ENCODE measurements around the gene WNT5B.
A peak's percentile ranks its signal among the peaks of the same experiment; 100 is the strongest.

WNT5B gene

DNA sequence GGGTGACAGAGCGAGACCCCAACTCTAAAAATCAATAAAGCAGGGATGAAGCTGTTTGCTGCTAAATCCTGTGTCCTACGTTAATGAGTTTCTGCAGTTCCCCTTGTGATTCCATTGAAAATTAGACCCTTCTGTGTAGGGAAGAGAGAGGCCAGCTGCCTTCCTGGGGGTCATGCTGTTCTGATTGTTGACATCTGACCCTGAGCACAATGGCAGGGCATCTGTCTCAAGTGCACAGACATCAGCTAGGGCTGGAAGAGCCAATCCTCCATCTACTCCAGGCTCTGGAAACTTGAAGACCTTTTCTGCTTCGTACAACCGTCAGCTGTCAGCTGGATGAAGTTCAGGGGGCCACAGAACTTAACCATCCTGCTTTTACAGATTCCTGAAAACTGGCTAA lies 44.7 kb upstream of the WNT5B start:
- no peak for DNase-seq (ENCODE audit: low spot score)
- in situ Hi-C loops (cut with MboI; ENCODE audit: low pct_unique_long_range_greater_than_20kb, low sequenced_read_pairs, unreplicated experiment): loop anchor here (10.0 kb wide), 1 partner anchor 470 kb away; no protein-coding TSS in a partner anchor
- TF ChIP-seq CTCF (IDR thresholded peaks at IDR 0.05; ENCODE audit: extremely low read depth, insufficient read depth, missing control alignments): no peak

DNA sequence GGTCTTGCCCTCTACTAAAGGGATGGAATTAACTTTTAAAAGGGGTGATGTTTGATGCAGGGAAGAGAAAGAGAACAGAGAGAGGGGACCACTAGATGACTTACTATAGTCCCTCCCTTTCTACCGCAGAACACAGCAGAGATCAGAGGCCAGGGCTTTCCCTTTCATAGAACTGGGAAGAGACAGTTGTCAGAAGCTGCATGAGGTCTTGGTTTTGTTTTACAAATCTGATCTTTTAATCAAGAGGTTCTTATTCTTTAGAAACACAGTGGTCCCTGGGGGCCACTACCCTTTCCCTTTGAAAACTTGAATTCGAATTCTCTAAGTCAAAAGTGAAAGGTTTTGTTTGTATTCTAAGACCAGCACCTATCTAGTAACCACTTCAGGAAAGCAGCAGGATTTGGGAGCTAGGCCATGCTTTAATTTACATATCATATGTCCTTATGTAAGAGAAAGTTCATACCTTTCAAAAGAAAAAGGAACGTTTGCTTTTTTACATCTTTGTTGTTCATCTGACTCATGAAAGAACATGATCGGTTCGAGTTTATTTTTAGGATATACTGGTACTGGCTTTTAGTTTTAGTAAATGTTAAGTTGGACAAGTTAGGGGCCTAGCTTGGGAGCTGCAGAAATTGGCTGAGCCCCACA lies 41.0 kb upstream of the WNT5B start:
- no peak for TF ChIP-seq CTCF (IDR thresholded peaks at IDR 0.05; ENCODE audit: extremely low read depth, insufficient read depth, missing control alignments)
- in situ Hi-C loops (cut with MboI; ENCODE audit: low pct_unique_long_range_greater_than_20kb, low sequenced_read_pairs, unreplicated experiment): loop anchor here (10.0 kb wide), 1 partner anchor 473 kb away; no protein-coding TSS in a partner anchor
- no peak for DNase-seq (ENCODE audit: low spot score)

- in situ Hi-C loops (cut with MboI; ENCODE audit: low pct_unique_long_range_greater_than_20kb, low sequenced_read_pairs, unreplicated experiment): loop anchor here (10.0 kb wide), 1 partner anchor 474 kb away; no protein-coding TSS in a partner anchor
- TF ChIP-seq CTCF (IDR thresholded peaks at IDR 0.05; ENCODE audit: extremely low read depth, insufficient read depth, missing control alignments): no peak
- DNase-seq (ENCODE audit: low spot score): no peak
Observed at GRCh38 chr12:1588575-1588947, 40.5 kb upstream of the WNT5B start.

- in situ Hi-C loops (cut with MboI; ENCODE audit: low pct_unique_long_range_greater_than_20kb, low sequenced_read_pairs, unreplicated experiment): no loop called here
- no peak for DNase-seq (ENCODE audit: low spot score)
- no peak for TF ChIP-seq CTCF (IDR thresholded peaks at IDR 0.05; ENCODE audit: extremely low read depth, insufficient read depth, missing control alignments)
Observed at GRCh38 chr12:1590221-1590979, 38.6 kb upstream of the WNT5B start.

DNA sequence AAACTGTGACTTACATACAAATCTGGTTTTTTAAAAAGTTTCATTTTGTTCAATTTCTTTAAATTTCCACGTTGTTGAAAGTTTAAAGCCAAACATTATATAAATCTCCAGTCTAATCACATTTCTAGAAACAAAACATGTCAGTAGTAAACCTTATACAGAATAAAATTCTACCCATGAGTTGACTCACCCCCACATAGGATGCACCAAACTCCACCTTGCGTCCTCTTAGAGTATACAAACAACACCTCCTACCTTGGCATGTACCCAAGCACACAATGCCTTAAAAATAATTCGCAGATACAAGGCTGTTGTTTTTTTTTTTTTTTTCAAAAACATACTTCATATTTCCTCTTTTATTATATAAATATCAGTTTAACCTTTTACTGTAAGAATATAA lies 38.0 kb upstream of the WNT5B start:
- in situ Hi-C loops (cut with MboI; ENCODE audit: low pct_unique_long_range_greater_than_20kb, low sequenced_read_pairs, unreplicated experiment): no loop called here
- peak; percentile 50 for DNase-seq (ENCODE audit: low spot score)
- no peak for TF ChIP-seq CTCF (IDR thresholded peaks at IDR 0.05; ENCODE audit: extremely low read depth, insufficient read depth, missing control alignments)

GRCh38 chr12:1591543-1591942 lies 37.5 kb upstream of the WNT5B start:
- TF ChIP-seq CTCF (IDR thresholded peaks at IDR 0.05; ENCODE audit: extremely low read depth, insufficient read depth, missing control alignments): no peak
- DNase-seq (ENCODE audit: low spot score): no peak
- in situ Hi-C loops (cut with MboI; ENCODE audit: low pct_unique_long_range_greater_than_20kb, low sequenced_read_pairs, unreplicated experiment): no loop called here
